GM18951 (cell line): ENCODE results near the gene TMBIM1.

Source experiments
- POLR2A ChIP-seq: IDR thresholded peaks from 4 replicates; pipeline ENCODE4 v1.6.1; 2011; ENCODE audit warnings: mild to moderate bottlenecking; ENCODE audit not compliant: insufficient read length, insufficient read depth; ENCODE audit errors: extremely low read depth
- in situ Hi-C: fragments of 300-500 bp; cut with MboI; formaldehyde crosslinking; loops from one replicate; pipeline ENCODE4 v1.12.0; 2022; ENCODE audit warnings: low sequenced_read_pairs, mixed read lengths, inconsistent platforms; ENCODE audit not compliant: unreplicated experiment

The TMBIM1 gene

GRCh38 chr2:218233543-218233942 is 58.8 kb downstream of the TMBIM1 start:
- TF ChIP-seq POLR2A: no peak
- in situ Hi-C loops: no loop called here

GRCh38 chr2:218230882-218231281 is 61.4 kb downstream of the TMBIM1 start:
- in situ Hi-C loops: no loop called here
- TF ChIP-seq POLR2A: no peak

DNA sequence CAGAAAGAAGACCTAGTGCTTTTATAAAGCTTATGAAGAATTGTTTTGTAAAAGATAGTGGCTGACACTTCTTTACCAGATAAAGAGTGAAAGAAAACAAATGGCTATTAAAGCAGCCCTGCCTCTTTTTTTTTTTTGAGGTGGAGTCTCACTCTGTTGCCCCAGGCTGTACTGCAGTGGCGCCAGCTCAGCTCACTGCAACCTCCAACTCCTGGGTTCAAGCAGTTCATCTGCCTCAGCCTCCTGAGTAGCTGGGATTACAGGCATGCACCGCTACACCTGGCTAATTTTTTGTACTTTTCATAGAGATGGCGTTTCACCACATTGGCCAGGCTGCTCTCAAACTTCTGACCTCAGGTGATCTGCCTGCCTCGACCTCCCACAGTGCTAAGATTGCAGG is 62.5 kb downstream of the TMBIM1 start:
- in situ Hi-C loops: no loop called here

GRCh38 chr2:218229239-218229638 is 63.1 kb downstream of the TMBIM1 start:
- in situ Hi-C loops: no loop called here
- no peak for TF ChIP-seq POLR2A

More for the DNA sequence above, 62.5 kb downstream of the TMBIM1 start:
- TF ChIP-seq POLR2A: no peak

DNA sequence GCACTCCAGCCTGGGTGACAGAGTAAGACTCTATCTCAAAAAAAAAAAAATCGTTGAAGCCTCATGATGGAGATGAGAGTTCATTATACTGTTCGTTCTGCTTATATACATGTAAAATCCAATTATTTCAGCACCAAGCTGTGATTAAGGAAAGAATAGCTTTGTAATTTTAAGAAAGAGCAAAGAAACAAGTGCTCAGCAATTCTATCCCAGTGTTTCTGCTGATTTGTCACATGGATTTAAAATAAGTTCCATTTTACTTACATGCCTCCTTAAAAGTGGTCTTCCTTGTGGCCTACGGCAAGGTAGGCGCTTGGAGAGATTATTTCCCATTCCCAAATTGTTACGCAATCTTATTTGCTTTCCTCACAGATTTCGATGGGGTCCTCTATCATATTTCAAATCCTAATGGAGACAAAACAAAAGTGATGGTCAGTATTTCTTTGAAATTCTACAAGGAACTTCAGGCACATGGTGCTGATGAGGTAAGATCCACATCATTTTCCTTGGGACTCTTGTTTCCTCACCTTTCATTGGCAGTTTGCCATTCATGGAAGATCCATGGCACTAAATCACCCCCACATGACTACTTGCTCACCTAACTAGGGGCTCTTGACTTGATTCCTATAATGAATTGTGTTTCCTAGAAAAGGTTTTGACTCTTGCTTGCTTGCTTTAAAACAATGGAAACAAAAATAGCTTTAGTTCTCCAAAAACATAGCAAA is 63.8 kb downstream of the TMBIM1 start:
- in situ Hi-C loops: no loop called here
- no peak for TF ChIP-seq POLR2A

GRCh38 chr2:218226903-218227302 is 65.4 kb downstream of the TMBIM1 start:
- in situ Hi-C loops: no loop called here
- no peak for TF ChIP-seq POLR2A
